ENCODE data around the gene TRPM4.

Gene TRPM4

DNA sequence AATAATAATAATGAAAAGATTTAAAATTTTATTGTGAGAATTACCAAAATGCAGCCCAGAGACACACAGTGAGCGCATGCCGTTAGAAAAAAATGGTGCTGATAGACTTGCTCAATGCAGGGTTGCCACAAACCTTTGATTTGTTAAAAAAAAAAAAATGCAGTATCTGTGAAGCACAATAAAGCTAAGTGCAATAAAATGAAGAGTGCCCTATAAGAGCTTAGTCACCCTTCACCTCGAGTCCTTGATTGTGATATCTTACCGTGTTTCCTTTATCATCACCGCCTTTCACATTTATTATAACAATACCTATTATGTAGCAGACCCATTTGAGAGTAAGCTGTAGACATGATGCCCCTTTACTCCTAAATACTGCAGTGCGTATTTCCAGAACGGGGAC is 84.2 kb downstream of the TRPM4 start:
- no peak for DNase-seq

DNA sequence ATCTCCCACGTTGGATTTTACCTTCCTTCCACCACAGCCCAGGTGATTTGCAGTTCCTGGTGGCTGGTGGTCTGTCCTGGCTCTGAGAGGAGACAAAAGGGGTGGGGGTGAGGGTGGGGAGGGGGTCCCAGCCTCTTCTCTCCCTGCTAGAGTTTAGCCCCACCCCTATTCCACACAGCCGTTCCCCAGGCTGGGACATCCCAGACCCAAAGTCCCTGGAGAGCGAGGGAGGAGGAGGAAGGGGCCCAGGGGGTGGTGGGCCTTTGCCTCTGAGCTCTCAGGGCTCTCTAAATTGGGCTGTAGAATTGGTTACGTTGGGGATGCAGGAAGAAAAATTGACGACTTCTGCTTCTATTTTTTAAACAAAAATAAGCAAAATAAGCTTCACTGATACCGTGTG is 85.5 kb downstream of the TRPM4 start:
- no peak for DNase-seq

DNA sequence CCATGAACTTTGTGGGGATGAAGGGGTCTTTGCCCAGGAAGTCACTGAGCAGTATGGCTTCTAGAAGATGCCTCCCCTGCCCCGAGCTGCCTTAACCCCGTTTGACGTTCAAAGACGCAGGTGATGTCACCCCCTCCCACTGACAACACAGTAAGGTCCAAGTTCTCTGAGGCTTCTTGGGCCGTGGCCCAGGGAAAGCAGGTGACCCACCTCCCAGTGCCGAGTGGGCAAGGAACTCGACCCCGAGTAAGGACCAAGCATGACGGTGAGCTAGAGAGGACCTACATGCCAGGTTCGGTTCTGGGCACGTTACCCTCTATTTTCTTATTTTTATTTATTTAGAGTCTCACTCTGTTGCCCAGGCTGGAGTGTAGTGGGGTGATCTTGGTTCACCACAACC is 86.1 kb downstream of the TRPM4 start:
- no peak for DNase-seq

DNA sequence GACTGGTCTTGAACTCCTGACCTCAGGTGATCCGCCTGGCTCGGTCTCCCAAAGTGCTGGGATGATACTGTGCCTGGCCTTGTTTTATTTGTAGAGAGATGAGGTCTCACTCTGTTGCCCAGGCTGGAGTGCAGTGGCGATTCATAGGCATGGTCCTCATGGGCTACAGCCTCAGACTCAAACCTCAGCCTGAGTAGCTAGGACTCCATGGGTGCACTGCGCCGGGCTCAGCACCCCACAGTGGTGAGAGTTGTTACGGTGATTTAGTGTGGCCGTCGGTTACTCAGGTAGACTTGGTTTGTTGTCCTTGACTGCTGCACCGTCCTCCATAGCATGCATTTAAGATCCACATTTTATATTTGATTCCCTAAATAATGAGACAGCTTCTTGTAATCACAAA is 86.7 kb downstream of the TRPM4 start:
- DNase-seq = no peak

DNA sequence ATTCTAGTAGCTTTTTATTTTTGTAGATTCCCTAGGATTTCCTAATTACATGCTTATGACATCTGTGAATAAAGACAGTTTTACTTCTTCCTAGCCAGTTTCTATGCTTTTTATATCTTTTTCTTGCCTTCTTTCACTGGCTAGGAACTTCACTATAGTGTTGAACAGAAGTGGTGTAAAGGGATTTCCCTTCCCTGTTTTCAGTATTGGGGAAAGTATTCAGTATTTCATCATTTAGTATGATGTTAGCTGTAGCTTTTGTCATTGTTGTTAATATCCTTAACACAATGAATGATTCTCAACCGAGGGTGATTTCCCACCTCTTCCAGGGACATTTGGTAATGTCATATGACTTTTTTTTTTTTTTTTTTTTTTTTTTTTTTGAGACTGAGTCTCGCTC is 90.1 kb downstream of the TRPM4 start:
- no peak for DNase-seq

DNA sequence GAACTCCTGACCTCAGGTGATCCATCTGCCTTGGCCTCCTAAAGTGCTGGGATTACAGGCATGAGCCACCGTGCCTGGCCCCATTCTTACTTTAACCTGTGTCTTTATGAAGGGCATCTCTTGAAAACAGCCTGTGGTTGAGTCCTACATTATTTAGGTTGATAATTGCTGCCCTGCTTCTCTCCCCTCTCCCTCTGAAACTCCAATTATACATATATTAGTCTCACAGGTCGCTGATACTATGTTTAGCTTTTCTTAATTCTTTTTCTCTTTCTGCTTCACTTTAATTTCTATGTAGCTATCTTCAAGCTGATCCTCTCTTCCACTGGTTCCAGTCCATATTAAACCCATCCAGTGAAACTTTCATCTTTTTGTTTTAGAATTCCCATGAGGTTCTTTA is 92.3 kb downstream of the TRPM4 start:
- DNase-seq = no peak

DNA sequence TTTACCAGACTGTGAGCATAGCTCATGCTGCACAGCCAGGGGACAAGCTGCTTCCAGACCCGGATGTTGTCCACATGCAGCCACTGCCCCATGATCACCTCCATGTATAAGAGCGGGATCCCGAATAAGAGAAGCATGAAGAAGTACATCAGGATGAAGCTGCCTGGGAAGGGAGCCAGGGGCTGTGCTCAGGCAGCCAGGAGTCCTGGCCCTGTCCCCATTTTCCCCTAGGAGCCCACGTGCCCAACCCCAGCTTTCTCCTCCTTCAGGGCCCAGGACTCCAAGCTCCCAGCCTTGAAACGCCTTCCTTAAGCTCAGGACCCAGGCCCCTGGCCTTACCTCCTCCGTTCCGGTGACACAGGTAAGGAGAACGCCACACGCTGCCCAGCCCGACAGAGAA is 98.1 kb downstream of the TRPM4 start:
- DNase-seq = no peak

DNA sequence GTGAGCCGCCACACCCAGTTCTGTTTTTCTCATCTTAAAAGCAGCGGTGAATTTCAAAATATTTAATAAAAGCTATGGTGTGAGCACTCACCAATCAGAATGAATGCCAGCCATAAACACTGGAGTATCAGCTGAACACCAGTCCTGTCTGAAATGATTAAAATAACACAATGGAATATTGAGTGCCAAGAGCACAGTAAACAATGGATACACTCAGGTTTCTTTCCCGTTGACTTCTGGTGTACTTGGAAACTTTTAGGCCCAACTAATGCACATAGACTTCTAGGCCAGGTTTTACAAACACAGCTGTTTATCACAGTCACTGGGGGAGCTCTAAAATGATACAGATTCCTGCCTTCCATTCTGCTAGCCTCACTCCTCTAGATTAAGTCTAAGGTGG is 99.1 kb downstream of the TRPM4 start:
- no peak for DNase-seq

Data from NCI-H510A (cell line).